ENCODE results near the gene APOL4.

DNA sequence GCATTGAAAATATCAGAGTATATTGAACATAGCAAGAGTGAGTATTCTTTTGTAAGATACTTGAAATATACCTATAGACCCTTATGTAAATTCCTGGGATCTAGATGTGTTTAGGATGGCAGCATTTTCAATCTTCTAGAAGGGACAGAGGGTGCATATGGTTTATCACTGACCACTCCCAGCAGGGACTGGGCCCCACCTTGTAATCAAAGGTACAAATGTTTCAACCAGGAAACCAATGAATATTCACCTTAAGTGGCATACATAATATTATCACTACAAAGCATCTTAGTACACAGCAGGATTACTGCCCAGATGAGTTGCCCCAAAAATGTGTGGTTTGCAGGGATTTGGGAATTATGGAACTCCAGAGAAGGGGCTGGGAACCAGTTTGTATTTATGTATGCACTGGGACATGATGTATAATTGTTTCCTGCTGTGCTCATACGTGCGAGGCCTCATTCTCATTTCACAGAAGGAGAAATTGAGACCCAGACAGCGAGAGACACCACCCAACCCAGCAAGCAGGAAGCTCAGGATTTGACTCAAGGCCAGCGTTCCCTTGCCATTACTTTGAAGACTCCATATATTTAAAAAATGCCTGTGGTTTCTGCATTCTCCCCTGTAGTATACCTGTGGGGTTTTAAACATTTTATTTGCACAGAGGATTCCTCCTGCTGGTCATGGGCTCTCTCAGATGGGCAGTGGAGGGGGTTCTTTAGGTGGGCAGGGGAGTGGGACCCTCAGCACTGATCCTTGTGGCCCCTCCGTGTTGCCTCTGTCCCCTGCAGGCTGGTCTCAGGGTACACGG is 5.2 kb downstream of the APOL4 start:
- TF ChIP-seq GATA2 (IDR thresholded peaks at IDR 0.05; ENCODE audit: low read depth, low read length) (no peak), GATA3 (IDR thresholded peaks at IDR 0.05; ENCODE audit: low read depth, low read length) (no peak)

Measured in SH-SY5Y (cell line).